NCI-H1105 (cell line): ENCODE measurements around the gene MRPS14.
"Not testable (repeated sequence)": the region's sequence is repeated elsewhere in the genome, so short reads cannot be mapped to it uniquely, and the experiment has no call there.

Experiments used
- DNase-seq: peaks from one replicate; lab custom pipeline; 2025; lab: John Stamatoyannopoulos, UW

Gene MRPS14

GRCh38 chr1:175023043-175023921, at the start of gene MRPS14:
Gene MRPS14 (minus strand): TSS chr1:175023425. CDS start chr1:175023408, 17 bp downstream.
- DNase-seq, result peak; percentile 96

- DNase-seq, result no peak
Observed at GRCh38 chr1:175072099-175072951, 49.1 kb upstream of the MRPS14 start.

GRCh38 chr1:175071276-175071943, 48.2 kb upstream of the MRPS14 start:
- no peak for DNase-seq

- DNase-seq, result no peak
Observed at GRCh38 chr1:175070818-175071217, 47.6 kb upstream of the MRPS14 start.

- DNase-seq, result no peak
Observed at GRCh38 chr1:175067362-175068106, 44.3 kb upstream of the MRPS14 start, which contains the start of gene TNN. Gene TNN (plus strand): TSS chr1:175067833. CDS start chr1:175077419, 9,586 bp downstream.

- no peak for DNase-seq
Observed at GRCh38 chr1:175062858-175063257, 39.6 kb upstream of the MRPS14 start.

GRCh38 chr1:175062339-175062738, 39.1 kb upstream of the MRPS14 start:
- DNase-seq, result no peak

- DNase-seq, result no peak
Observed at GRCh38 chr1:175054736-175055135, 31.5 kb upstream of the MRPS14 start.

GRCh38 chr1:175050992-175051391, 27.8 kb upstream of the MRPS14 start:
- DNase-seq, result no peak

- no peak for DNase-seq
Observed at GRCh38 chr1:175045519-175045918, 22.3 kb upstream of the MRPS14 start.

- DNase-seq, result no peak
Observed at GRCh38 chr1:175045097-175045496, 21.9 kb upstream of the MRPS14 start.

GRCh38 chr1:175044591-175044990, 21.4 kb upstream of the MRPS14 start:
- DNase-seq, result not testable (repeated sequence)

GRCh38 chr1:175043824-175044223, 20.6 kb upstream of the MRPS14 start:
- no peak for DNase-seq

- no peak for DNase-seq
Observed at GRCh38 chr1:175042650-175043049, 19.4 kb upstream of the MRPS14 start.

- no peak for DNase-seq
Observed at GRCh38 chr1:175040324-175040879, 17.2 kb upstream of the MRPS14 start.

- no peak for DNase-seq
Observed at GRCh38 chr1:175037416-175037815, 14.2 kb upstream of the MRPS14 start.

GRCh38 chr1:175036476-175036875, 13.3 kb upstream of the MRPS14 start:
- no peak for DNase-seq

- DNase-seq, result no peak
Observed at GRCh38 chr1:175035865-175036264, 12.6 kb upstream of the MRPS14 start.

- no peak for DNase-seq
Observed at GRCh38 chr1:175034775-175035174, 11.6 kb upstream of the MRPS14 start.

- DNase-seq, result no peak
Observed at GRCh38 chr1:175033953-175034352, 10.7 kb upstream of the MRPS14 start.

GRCh38 chr1:175024773-175025172, 1.5 kb upstream of the MRPS14 start:
- DNase-seq, result no peak
